Stimulated activated CD4-positive, alpha-beta T cell treated with anti-CD3 and anti-CD28 coated beads, TNF-alpha, amount 100 ng/mL, for 48 hours (primary cell): ENCODE data around the gene GZMM.

Experiments used
- DNase-seq, 3 donors: peaks; one replicate each; pipeline ENCODE4 v3.0.0-alpha.2; 2020; ENCODE audit warnings: low read depth in 3 of 3

GZMM gene

DNA sequence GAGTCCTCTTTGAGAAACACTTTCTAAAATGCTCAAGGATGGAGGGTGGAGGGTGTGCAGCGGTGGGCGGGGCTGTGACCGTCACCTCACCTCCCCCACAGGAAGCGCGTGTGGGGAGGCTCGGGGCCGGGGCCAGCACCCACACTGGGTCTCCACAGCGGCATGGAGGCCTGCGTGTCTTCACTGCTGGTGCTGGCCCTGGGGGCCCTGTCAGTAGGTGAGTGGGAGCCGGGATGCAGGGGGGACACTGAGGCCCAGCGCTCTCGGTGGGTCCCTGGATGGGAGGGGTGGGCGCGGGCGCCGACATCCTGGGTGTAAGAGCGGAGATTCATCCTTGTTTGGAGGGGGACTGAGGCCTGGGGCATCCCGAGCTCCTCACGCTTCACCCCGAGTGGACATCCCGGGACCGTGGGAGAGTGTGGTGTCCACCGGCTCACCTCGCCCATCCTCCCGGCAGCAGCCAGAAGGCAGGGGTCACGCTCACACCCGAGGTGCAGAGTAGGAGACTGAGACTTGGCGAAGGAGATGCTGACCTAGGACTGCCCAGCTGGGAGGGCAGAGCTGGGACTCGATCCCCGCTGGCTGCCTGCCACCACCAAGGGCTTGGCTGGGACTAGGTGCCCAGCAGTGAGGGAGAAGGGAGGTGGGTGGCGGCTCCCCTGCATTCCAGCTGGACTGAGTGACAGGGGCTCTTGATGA, at the start of gene GZMM:
Gene GZMM, plus strand, starts transcription at position 144 of the 699 bp plus-strand sequence. Its CDS starts 19 bp downstream, at position 163.
- peak; percentile 37 to 62 (median 48) for DNase-seq

DNA sequence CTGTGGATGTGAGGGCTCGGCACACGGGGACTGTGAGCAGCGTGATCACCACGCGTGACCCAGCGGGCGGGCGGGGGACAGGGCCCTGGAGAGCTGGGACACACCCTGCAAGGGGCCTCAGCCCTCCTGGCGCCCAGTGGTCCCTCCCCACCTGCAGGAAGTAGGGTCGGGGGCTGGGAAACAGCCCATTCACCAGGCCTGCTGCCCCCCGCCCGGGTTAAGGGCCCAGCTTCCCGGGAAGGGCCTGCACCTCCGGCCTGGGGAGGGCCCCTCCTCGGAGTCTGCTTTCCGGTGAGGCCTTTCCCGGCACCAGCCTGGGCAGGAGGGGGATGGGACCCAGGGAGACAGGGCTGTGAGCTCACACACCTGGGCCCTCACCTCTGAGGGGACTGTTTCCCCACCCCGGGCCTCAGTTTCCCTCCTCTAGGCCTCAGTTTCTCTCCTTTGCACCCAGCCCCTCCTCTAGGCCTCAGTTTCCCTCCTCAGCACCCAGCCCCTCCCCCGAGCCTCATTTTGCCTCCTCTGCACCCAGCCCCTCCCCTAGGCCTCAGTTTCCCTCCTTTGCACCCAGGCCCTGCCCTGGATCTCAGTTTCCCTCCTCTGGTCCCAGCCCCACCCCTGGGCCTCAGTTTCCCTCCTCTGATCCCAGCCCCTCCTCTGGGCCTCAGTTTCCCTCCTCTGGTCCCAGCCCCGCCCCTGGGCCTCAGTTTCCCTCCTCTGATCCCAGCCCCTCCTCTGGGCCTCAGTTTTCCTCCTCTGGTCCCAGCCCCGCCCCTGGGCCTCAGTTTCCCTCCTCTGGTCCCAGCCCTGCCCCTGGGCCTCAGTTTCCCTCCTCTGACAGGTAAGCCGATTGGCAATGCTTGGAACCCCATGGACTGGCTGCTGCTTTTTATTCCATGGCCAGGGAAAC, 49.4 kb upstream of the GZMM start:
- no peak for DNase-seq

DNA sequence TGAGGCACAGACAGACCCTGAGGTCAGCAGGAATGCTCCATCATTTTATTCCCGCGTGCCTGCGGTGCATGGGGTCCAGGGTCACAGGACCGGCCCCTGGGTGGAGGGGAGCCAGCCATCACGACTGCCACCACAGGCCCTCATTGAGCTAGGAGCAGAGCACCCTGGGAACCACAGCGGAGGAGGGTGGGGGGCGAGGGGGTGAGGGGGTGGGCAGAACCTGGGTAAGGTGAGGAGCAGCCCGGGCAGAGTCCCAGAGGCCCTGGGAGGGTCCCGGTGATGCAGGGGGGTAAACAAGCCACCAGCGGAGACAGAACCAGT, 48.8 kb upstream of the GZMM start:
- no peak for DNase-seq

DNA sequence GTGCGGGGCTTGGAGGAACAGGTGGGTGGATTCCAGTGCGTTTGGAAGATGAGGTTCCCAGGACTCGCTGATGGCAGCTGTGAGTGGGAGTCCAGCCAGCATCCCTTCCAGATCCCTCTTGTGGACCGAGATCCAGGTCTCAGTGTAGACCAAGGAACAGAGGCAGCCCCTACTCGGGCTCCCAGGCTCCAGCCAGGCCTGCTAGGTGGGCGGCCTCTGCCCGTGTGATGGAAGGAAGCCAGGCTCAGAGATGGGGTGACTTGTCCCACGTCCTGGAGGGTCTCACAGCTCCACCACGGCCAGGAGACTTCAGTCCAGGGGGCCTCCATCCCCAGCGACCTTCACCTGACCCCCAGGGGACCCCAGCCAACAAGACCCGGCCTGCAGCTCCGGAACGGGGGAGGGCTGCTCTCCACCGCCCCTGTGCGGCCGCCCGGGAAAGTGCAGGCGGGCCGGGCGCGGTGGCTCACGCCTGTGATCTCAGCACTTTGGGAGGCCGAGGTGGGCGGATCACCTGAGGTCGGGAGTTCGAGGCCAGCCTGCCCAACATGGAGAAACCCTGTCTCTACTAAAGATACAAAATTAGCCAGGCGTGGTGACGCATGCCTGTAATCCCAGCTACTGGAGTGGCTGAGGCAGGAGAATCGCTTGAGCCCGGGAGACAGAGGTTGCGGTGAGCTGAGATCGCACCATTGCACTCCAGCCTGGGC, 48.3 kb upstream of the GZMM start:
- peak in 2 of 3 donors; percentile 41 for DNase-seq

DNA sequence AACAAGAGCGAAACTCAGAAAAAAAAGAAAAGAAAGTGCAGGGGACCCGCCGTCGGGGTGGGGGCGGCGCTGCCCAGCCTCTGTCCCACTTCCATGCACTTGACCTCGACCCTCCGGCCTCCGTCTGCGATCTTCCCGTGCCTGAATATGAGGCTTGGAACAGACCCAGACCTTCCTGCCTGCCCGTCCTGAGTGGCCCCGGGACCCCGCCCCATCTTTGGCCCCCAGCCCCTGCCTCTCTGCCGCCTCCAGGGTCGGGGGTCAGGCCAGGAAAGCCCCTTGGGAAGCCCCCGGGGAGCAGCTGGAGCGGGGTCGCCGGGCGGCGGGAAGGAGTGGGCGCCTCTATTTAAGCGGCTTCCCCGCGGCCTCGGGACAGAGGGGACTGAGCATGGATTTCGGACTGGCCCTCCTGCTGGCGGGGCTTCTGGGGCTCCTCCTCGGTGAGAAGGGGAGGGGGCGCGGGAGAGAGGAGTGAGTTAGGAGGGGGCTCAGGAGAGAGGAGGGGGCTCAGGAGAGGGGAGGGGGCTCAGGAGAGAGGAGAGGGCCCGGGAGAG, 47.7 kb upstream of the GZMM start, which contains the start of gene MADCAM1:
Gene MADCAM1, plus strand, starts transcription at position 375 of the 554 bp plus-strand sequence. Its CDS starts 14 bp downstream, at position 389.
- no peak for DNase-seq

DNA sequence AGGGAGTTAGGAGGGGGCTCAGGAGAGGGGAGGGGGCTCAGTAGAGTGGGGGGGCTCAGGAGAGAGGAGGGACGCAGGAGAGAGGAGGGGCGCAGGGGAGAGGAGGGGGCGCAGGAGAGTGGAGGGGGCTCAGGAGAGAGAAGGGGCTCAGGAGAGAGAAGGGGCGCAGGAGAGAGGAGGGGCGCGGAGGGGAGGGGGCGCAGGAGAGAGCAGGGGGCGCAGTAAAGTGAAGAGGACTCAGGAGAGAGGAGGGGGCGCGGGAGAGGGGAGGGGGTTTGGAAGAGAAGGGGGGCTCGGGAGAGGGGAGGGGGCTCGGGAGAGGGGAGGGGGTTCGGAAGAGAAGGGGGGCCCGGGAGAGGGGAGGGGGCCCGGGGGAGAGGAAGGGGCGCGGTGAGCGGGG, 46.9 kb upstream of the GZMM start:
- no peak for DNase-seq

DNA sequence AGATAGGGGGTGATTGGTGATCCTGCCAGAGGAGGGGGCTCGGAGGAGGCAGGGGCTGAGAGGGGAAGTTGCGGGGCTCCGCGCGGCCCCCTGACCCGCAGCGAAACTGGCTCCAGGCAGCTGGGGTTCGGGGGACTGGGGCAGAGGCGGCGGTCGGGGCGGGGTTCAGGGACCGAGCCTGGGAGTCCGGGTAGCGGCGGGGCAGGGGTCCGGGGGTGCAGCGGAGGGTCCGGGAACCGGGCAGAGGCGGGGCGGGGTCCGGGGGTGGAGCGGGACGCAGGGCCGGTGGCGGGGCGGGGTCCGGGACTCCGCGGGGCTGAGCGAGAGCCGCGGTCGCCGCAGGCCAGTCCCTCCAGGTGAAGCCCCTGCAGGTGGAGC, 46.4 kb upstream of the GZMM start:
- no peak for DNase-seq

DNA sequence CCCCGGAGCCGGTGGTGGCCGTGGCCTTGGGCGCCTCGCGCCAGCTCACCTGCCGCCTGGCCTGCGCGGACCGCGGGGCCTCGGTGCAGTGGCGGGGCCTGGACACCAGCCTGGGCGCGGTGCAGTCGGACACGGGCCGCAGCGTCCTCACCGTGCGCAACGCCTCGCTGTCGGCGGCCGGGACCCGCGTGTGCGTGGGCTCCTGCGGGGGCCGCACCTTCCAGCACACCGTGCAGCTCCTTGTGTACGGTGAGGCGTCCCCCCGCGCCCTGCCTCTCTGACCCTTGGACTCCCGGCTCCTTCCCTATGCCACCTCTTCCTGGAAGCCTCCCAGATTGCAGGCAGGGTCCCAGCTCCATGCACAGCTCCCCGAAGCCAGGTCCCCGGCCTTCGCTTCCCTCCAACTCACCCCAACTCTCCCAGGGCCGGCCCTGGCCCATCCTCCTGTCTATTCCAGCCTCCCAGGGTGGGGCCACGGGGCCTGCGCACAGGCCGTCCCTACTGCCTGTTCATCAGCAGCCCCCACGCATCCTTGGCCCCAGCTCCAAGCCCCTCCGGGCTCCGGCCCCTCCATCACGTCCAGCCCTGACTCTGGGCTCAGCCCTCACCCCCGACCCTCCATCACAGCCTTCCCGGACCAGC, 45.9 kb upstream of the GZMM start:
- DNase-seq, result no peak

DNA sequence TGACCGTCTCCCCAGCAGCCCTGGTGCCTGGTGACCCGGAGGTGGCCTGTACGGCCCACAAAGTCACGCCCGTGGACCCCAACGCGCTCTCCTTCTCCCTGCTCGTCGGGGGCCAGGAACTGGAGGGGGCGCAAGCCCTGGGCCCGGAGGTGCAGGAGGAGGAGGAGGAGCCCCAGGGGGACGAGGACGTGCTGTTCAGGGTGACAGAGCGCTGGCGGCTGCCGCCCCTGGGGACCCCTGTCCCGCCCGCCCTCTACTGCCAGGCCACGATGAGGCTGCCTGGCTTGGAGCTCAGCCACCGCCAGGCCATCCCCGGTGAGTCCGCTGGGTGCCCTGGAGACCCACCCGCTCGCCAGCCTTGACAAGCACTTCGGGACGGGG, 45.4 kb upstream of the GZMM start:
- DNase-seq, result no peak

DNA sequence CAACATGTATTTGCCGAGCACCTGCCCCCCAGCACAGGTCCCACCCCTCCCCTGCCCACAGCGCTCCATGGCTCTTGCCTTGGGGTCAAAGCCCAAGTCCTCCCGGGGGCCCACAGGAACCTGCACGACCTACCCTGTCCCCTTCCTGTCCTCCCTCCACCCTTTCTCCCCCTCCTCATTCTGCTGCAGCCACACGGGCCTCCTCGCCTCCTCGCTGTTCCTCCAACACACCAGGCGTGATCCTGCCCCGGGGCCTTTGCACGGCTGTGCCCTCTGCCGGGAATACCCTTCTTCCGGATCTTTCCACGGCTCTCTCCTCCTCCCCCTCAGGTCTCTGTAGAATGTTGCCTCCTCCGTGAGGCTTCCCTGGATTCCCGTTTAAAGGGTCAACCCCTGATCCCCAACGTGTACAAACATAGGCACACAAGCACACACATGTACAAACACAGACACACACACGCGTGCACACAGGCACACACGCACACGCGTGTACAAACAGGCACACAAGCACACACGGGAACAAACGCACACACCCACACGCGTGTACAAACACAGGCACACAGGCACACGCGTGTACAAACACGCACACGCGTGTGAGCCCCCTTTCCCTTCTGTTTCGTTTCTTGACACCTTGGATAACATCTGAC, 44.8 kb upstream of the GZMM start:
- no peak for DNase-seq

DNA sequence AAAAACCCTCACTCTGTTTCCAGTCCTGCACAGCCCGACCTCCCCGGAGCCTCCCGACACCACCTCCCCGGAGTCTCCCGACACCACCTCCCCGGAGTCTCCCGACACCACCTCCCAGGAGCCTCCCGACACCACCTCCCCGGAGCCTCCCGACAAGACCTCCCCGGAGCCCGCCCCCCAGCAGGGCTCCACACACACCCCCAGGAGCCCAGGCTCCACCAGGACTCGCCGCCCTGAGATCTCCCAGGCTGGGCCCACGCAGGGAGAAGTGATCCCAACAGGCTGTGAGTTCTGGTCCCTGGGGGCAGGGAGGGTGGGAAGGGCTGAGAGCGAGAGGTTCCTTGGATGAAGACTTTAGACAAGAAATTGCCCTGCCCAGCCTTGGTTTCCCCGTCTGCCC, 42.2 kb upstream of the GZMM start:
- DNase-seq, result no peak

DNA sequence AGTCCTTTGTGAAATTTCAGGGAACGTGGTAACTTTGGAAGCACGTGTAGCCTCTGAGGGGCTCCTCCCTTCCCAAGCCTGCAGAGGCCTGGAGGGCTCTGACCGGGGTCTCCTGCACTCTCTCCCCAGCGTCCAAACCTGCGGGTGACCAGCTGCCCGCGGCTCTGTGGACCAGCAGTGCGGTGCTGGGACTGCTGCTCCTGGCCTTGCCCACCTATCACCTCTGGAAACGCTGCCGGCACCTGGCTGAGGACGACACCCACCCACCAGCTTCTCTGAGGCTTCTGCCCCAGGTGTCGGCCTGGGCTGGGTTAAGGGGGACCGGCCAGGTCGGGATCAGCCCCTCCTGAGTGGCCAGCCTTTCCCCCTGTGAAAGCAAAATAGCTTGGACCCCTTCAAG, 39.2 kb upstream of the GZMM start:
- no peak for DNase-seq

DNA sequence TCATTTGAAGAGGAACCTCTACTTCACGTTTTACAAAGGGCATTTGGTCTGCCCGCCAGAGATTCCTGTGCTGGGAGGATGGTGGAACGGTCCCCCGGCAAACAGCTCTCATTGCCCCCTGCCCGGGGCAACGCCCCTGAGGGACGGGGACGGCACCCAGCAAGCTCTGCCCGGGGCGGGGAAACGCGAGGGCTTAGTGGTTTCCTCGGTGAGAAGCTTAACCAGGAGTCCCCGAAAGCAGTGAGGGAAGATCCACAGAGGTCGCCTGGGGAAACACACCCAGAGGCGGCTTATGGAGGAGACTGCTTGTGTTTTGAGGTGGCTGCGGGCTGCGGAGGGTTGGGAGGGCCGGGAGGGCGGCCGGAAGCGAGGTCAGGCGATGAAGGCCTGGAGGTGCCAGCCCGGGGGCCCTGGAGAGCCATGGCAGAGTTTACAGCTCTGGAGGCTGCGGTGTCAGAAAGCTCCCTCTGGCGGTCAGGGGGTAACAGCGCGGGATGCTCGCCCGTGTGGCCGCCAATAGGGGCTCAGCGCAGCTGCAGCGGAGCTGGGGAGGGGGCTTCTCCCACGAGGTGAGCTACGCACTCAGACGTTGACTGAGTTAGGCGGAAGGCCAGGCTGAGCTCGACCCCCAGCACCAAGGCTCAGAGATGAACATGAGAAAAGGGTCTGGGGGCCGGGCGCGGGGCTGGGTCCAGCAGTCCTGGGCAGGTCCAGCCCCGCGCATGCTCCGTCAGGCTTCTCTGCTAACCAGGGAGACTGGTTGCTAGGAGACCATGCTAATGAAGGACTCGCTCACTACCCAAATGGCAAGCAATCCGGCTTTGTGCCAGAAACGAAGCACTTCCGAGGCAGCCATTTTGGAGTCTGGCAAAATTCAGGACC, 37.2 kb upstream of the GZMM start:
- peak; percentile 88 to 95 (median 91) for DNase-seq

DNA sequence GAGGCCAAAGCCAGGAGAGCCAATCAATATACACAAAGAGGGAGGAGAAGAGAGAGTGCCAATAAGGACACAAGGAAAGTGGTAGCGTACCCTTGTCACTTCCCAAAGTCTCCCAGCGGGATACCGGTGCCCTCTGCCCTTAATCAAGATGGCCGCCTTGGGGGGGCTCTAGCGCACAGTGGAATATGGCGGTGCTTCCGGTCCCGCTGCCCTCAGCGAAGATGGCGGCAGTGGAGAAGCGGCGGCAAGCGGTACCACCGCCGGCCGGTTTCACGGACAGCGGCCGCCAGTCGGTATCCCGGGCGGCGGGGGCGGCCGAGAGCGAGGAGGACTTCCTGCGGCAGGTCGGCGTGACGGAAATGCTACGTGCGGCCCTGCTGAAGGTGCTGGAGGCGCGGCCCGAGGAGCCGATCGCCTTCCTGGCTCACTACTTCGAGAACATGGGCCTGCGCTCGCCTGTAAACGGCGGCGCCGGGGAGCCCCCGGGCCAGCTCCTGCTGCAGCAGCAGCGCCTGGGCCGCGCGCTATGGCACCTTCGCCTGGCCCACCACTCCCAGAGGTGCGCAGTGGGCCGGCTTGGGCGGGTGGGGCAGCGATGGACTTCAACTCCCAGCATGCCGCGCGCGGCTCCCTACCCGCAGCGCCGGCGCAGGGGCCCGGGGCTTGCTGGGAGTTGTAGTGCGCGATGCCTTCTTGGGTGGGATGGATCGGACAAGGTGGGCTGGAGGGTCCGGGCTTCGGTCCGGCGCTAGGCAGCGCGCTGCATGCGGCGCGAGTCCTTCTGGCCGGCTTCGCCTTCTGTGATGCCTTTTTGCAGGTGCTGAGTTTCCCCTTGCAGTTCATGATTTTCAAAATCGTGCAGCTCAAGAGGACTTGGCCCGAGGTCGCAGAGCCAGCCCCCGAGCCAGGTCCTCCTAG, 36.3 kb upstream of the GZMM start, which contains the start of gene TPGS1:
Gene TPGS1, plus strand, starts transcription at position 212 of the 918 bp plus-strand sequence. Its CDS starts 10 bp downstream, at position 222.
- peak; percentile 68 to 79 (median 79) for DNase-seq

DNA sequence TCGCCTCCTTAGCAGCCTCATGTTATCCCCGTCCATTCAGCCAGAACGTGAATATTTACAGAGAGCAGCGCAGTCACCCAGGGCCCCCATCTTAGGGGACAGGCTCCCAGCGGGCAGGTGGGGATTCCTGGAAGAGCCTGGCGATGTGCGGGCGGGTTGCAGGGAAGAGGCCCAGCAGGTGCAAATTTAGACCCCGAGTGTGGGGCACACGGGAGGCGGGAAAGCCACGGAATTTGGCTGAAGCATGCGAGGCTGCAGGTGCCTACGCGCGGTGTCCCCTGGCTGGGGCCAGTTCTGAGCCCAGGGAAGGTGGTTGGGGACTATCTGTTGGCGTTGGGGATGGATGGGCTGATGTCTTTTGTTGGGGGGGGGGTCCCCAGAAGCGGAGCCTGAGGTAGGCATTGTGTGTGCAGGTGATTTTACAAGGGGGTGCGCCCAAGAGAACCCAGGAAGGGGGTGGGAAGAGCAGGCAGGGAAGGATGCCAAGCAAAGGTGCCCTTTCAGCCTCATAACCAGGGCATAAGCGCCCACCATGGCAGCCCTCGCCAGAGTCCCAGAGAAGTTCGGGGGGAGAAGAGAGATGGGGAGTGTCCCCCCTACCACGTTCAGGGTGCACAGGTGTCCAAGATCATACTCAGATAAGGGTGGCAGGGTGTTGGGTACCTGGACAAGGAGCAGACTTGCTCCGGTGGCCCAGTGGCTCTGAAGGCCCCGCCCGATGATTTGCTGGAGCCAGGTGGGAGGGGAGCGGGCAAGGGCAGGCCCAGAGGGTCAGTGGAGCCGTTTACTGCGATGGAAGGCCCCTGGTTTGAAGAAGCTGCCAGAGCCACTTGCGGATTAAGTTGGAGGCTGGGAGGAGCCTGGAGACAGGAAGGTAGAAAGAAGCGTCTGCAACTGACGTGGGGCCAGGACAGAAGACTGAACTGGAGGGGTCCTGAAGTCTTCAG, 35.4 kb upstream of the GZMM start:
- no peak for DNase-seq

DNA sequence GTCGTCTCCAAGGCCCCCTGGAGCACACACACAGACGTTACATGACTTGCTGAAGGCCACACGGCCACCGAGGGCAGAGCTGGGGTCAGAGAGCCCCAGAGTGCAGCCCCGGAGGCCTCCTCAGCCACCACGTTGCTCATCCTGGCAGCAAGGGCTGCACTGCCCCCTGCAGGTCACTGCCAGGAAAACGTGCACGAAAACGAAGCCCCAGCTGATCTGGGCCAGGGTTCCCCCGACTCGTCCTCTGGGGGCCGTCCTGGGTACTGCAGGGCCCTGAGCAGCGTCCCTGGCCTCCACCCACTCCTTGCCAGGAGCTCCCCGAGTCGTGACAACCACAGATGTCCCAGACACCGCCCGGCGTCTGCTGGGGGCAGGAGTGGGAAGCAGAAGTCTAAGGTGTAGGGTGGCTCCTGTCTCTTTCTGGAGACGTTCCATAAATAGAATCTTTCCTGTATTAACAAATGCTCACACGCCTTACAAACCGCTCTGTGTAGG, 33.2 kb upstream of the GZMM start:
- peak; percentile 92 to 93 (median 93) for DNase-seq

DNA sequence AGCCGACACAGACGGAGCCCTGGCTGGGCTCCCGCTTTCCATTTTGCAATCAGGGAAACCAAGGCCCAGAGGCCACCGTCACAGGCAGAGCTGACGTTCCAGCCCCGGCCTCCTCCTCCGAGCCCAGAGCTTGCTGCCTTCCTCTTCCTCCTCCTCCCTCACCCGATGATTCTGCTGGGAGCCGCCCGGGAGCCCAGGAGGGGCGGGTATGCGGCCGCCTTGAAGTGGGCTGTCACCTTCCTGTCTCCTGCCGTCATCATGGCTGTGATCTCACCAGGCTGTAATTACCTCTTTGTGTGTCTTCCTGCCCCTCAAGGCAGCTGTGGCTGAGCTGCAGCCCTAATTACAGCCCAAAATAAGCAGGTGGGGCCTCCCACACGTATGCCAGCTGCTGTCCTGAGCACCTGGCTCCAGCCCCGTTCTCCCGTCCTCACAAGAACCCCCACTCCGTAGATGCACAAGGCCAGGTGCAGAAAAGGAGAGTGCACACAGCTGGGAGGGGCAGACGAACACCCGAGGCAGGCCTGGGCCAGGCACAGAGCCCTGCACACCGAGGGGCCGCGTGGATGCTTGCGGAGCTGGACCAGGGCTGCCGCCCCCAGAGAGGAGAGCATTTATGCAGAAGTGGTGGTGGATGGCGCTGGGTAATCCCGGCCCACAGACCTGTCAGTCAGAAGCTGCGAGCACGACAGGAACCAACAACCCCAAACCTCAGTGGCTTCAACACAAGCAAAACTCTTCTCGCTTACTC, 32.6 kb upstream of the GZMM start:
- peak in 2 of 3 donors; percentile 51 to 64 for DNase-seq
